Uterus (tissue), 2 donors: Measurements from ENCODE around the gene MYOCD.

ENCODE experiments used
- CTCF ChIP-seq, 4 experiments: fragments of 200-600 bp in 2 of 4; fragments of 450-650 bp in 2 of 4; sonication (generic) in 2 of 4; IDR thresholded peaks; one replicate each; pipeline ENCODE4 v1.5.1; 2016 to 2019; ENCODE audit warnings: antibody characterized with exemption in 4 of 4, mild to moderate bottlenecking in 2 of 4, moderate library complexity in 1 of 4
- POLR2A ChIP-seq, 2 donors: fragments of 450-650 bp; IDR thresholded peaks; one replicate each; pipeline ENCODE4 v1.6.1; 2016; ENCODE audit warnings: antibody characterized with exemption in 2 of 2, mild to moderate bottlenecking in 1 of 2, moderate library complexity in 1 of 2

- TF ChIP-seq POLR2A (IDR thresholded peaks at IDR 0.05) (no peak), CTCF (IDR thresholded peaks at IDR 0.05) (no peak)
These were observed 43.4 kb downstream of the MYOCD start for GRCh38 chr17:12709063-12709462.
